ENCODE results near the gene TAAR5. TPM values are rescaled to one million over a fixed set of nuclear protein-coding genes. Genes with fewer than 3 reads are reported as not detected.

The TAAR5 gene
- total and polyA plus RNA-seq, 2 donors (not counting 1 experiment from before 2014, with no cell fraction given) = not detected

- H3K4me3 Mint-ChIP-seq = no peak overlapping the region
- Histone ChIP-seq H3K4me2 (replicated peaks; ENCODE audit: low read depth, low read length, poor library complexity, severe bottlenecking) (no peak overlapping the region), H3K4me3 (ENCODE audit: control extremely low read depth in 1 of 5, extremely low read depth in 1 of 5, insufficient read depth in 1 of 5, low read depth in 2 of 5, low read length in 4 of 5) (no peak overlapping the region), H3K9ac (ENCODE audit: low read length) (no peak overlapping the region), H3K4me1 (ENCODE audit: control insufficient read depth in 2 of 2, insufficient read depth in 2 of 2, low read length in 2 of 2) (no peaks in the 10 kb centered on the region), H3K36me3 (replicated peaks in 1 of 2; ENCODE audit: control extremely low read depth in 1 of 2, control insufficient read depth in 1 of 2, extremely low read depth in 1 of 2, insufficient read depth in 2 of 2, low read length in 1 of 2) (no peaks in the 10 kb centered on the region), H4K20me1 (ENCODE audit: control insufficient read depth, insufficient read depth, low read length, poor library complexity, severe bottlenecking) (no peaks in the 10 kb centered on the region), H3K27me3 (replicated peaks in 1 of 4; ENCODE audit: control extremely low read depth in 1 of 4, control insufficient read depth in 3 of 4, insufficient read depth in 4 of 4, low read length in 3 of 4) (peaks cover 0 to 3% (median 0%) of the 10 kb centered on the region in 4 experiments), H2AFZ (ENCODE audit: insufficient read depth, low read depth, low read length, poor library complexity, severe bottlenecking) (no peak overlapping the region), H3K27ac (ENCODE audit: low read length in 2 of 2) (no peak overlapping the region), H3K79me2 (ENCODE audit: control insufficient read depth, insufficient read depth, low read length) (no peaks in the 10 kb centered on the region), H3K9me3 (ENCODE audit: control extremely low read depth in 1 of 3, control insufficient read depth in 2 of 3, insufficient read depth in 1 of 3, low read length in 2 of 3) (no peaks in the 10 kb centered on the region)
- ChIA-PET CTCF (no interaction called here), POLR2A (interaction anchor here (0.6 kb wide), 1 partner anchor 128 kb away, joined by 8 read pairs; no protein-coding TSS in a partner anchor)
- no peaks in the 10 kb centered on the region for H3K9me3 Mint-ChIP-seq (ENCODE audit: insufficient read depth)
- TF ChIP-seq, protein P1, sequence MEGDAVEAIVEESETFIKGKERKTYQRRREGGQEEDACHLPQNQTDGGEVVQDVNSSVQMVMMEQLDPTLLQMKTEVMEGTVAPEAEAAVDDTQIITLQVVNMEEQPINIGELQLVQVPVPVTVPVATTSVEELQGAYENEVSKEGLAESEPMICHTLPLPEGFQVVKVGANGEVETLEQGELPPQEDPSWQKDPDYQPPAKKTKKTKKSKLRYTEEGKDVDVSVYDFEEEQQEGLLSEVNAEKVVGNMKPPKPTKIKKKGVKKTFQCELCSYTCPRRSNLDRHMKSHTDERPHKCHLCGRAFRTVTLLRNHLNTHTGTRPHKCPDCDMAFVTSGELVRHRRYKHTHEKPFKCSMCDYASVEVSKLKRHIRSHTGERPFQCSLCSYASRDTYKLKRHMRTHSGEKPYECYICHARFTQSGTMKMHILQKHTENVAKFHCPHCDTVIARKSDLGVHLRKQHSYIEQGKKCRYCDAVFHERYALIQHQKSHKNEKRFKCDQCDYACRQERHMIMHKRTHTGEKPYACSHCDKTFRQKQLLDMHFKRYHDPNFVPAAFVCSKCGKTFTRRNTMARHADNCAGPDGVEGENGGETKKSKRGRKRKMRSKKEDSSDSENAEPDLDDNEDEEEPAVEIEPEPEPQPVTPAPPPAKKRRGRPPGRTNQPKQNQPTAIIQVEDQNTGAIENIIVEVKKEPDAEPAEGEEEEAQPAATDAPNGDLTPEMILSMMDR (IDR thresholded peaks at IDR 0.05) = no peak
- intact Hi-C loops (cut with micrococcal nuclease) = no loop called here
- WGBS (ENCODE audit: insufficient coverage) = 13% methylated on average over 1 of the region's 2 CpGs
- ATAC-seq (ENCODE audit: low read depth) (no peak), DNase-seq (no peak)
- no peak overlapping the region for H3K27ac Mint-ChIP-seq
- H3K27me3 Mint-ChIP-seq = peaks cover 14% of the 10 kb centered on the region
- H3K4me1 Mint-ChIP-seq = no peaks in the 10 kb centered on the region
Observed at GRCh38 chr6:132587424-132587823, 2.1 kb downstream of the TAAR5 start.

DNA sequence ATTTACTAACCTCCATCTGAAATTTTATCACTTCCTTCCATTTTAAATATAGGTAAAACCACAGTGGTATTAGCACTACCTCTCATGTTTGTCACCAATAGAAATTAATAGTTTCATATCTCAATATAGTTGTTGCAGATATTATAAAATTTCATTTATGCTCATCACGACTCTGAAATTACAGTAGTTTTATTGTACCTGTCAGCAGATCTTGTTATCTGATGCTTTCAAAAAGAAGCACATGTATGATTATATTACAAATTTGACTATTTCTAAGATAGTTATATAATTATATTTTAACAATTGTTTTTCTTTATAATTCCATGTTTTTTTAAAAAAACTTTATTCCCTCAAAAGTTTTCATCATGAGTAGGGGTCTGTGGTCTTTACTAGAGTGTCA is 4.8 kb downstream of the TAAR5 start:
- Mint-ChIP-seq H3K4me1 (no peaks in the 10 kb centered on the region), H3K27ac (no peak overlapping the region), H3K9me3 (ENCODE audit: insufficient read depth) (no peaks in the 10 kb centered on the region), H3K4me3 (no peak overlapping the region), H3K27me3 (peaks cover 30% of the 10 kb centered on the region)
- ChIA-PET POLR2A (no interaction called here), CTCF (no interaction called here)
- peaks cover 0 to 11% (median 0%) of the 10 kb centered on the region in 4 experiments for H3K27me3 ChIP-seq (replicated peaks in 1 of 4; ENCODE audit: control extremely low read depth in 1 of 4, control insufficient read depth in 3 of 4, insufficient read depth in 4 of 4, low read length in 3 of 4)
- TF ChIP-seq EZH2 (IDR thresholded peaks at IDR 0.05; ENCODE audit: borderline replicate concordance, insufficient read depth, low read depth, low read length, poor library complexity, severe bottlenecking) = no peak
- TF ChIP-seq, protein P1 (IDR thresholded peaks at IDR 0.05) = no peak
- H3K4me1 ChIP-seq (ENCODE audit: control insufficient read depth in 2 of 2, insufficient read depth in 2 of 2, low read length in 2 of 2) = no peaks in the 10 kb centered on the region
- H2AFZ ChIP-seq (ENCODE audit: insufficient read depth, low read depth, low read length, poor library complexity, severe bottlenecking) = no peak overlapping the region
- no peaks in the 10 kb centered on the region for H3K36me3 ChIP-seq (replicated peaks in 1 of 2; ENCODE audit: control extremely low read depth in 1 of 2, control insufficient read depth in 1 of 2, extremely low read depth in 1 of 2, insufficient read depth in 2 of 2, low read length in 1 of 2)
- H3K4me2 ChIP-seq (replicated peaks; ENCODE audit: low read depth, low read length, poor library complexity, severe bottlenecking) = no peak overlapping the region
- H3K27ac ChIP-seq (ENCODE audit: low read length in 2 of 2) = no peak overlapping the region
- H3K79me2 ChIP-seq (ENCODE audit: control insufficient read depth, insufficient read depth, low read length) = no peaks in the 10 kb centered on the region
- H3K4me3 ChIP-seq (ENCODE audit: control extremely low read depth in 1 of 5, extremely low read depth in 1 of 5, insufficient read depth in 1 of 5, low read depth in 2 of 5, low read length in 4 of 5) = no peak overlapping the region
- H3K9ac ChIP-seq (ENCODE audit: low read length) = no peak overlapping the region
- DNase-seq = no peak
- H3K9me3 ChIP-seq (ENCODE audit: control extremely low read depth in 1 of 3, control insufficient read depth in 2 of 3, insufficient read depth in 1 of 3, low read length in 2 of 3) = peaks cover 0 to 3% (median 3%) of the 10 kb centered on the region in 3 donors
- no peak for ATAC-seq (ENCODE audit: low read depth)
- H4K20me1 ChIP-seq (ENCODE audit: control insufficient read depth, insufficient read depth, low read length, poor library complexity, severe bottlenecking) = no peaks in the 10 kb centered on the region
- intact Hi-C loops (cut with micrococcal nuclease) = no loop called here
- no CpG with 5 or more reads among the region's 1 CpG for WGBS (ENCODE audit: insufficient coverage)
